Measurements from ENCODE around the gene FLAD1.

FLAD1 gene

GRCh38 chr1:155022136-155022926, 39.2 kb downstream of the FLAD1 start:
- Histone ChIP-seq H3K36me3 (ENCODE audit: insufficient read depth, low read length) (no peaks in the 10 kb centered on the region), H2AFZ (ENCODE audit: low read length, unreplicated experiment) (no peak overlapping the region), H3K27me3 (ENCODE audit: insufficient read depth, low read length) (no peaks in the 10 kb centered on the region), H3K4me3 (ENCODE audit: low read depth, low read length) (no peak overlapping the region), H3K27ac (ENCODE audit: low read depth, low read length) (no peak overlapping the region), H3K4me1 (ENCODE audit: control insufficient read depth, insufficient read depth, low read length, unreplicated experiment) (peaks cover 30% of the 10 kb centered on the region), H3K79me2 (ENCODE audit: control insufficient read depth, insufficient read depth, low read length, unreplicated experiment) (no peaks in the 10 kb centered on the region)

DNA sequence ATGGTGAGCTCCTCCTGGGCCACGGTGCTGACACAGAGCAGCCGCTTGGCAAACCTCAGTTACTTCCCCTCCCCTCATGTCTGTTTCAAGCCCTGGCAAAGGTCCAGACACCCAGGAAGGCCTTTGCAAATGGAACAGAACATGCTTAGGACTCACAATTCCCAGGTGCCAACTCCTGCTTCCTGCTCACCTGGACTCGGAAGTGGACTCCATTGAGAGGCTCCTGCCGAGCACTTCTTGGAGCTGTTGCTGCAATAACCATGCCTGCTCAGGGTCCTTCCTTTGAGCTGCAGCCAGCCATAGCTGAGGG, 39.7 kb downstream of the FLAD1 start:
- H3K4me3 ChIP-seq (ENCODE audit: low read depth, low read length), result no peak overlapping the region
- H3K36me3 ChIP-seq (ENCODE audit: insufficient read depth, low read length), result no peaks in the 10 kb centered on the region
- H2AFZ ChIP-seq (ENCODE audit: low read length, unreplicated experiment), result no peak overlapping the region
- H3K79me2 ChIP-seq (ENCODE audit: control insufficient read depth, insufficient read depth, low read length, unreplicated experiment), result no peaks in the 10 kb centered on the region
- peaks cover 26% of the 10 kb centered on the region for H3K4me1 ChIP-seq (ENCODE audit: control insufficient read depth, insufficient read depth, low read length, unreplicated experiment)
- no peak overlapping the region for H3K27ac ChIP-seq (ENCODE audit: low read depth, low read length)
- no peaks in the 10 kb centered on the region for H3K27me3 ChIP-seq (ENCODE audit: insufficient read depth, low read length)

DNA sequence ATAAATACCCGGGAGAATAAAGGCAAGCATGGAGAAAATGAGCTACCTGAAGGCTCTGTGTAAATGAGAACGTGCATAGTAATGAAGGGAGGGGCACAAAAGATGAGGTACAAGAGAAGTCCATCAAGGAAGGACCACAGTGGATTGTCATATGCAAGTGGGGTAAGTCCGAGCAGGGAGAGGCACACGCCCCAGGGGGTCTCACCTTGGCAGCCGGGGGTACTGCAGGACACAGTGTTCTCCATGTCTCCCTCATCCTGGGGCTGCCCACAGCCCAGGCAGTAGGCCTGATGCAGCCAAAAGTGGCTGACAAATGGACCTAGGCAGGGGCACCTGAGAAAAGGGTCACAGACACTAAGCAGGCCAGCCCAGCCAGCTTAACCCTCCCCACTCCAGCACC, 40.5 kb downstream of the FLAD1 start:
- H2AFZ ChIP-seq (ENCODE audit: low read length, unreplicated experiment), result no peak overlapping the region
- H3K36me3 ChIP-seq (ENCODE audit: insufficient read depth, low read length), result no peaks in the 10 kb centered on the region
- no peaks in the 10 kb centered on the region for H3K79me2 ChIP-seq (ENCODE audit: control insufficient read depth, insufficient read depth, low read length, unreplicated experiment)
- H3K4me3 ChIP-seq (ENCODE audit: low read depth, low read length), result no peak overlapping the region
- H3K27me3 ChIP-seq (ENCODE audit: insufficient read depth, low read length), result no peaks in the 10 kb centered on the region
- H3K27ac ChIP-seq (ENCODE audit: low read depth, low read length), result no peak overlapping the region
- H3K4me1 ChIP-seq (ENCODE audit: control insufficient read depth, insufficient read depth, low read length, unreplicated experiment), result peaks cover 19% of the 10 kb centered on the region

DNA sequence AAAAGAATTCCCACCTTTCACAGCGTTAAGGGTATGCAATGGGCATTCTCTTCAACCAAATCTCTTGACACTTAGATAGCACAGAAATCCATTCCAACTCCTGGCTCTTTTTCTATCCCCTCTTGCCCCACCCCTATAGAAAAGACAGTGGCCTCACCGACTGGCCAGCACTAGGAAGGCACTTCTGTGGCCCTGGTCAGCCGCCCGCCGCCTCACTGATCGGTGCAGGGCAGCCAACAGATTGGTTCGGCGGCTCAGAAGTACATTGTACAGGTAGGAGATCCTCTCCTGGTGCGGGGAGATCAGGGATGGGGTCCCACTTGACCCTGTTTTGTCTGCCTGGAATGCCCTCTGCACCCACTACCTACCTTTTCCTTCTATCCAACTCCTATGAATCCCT, 41.2 kb downstream of the FLAD1 start:
- no peak overlapping the region for H3K27ac ChIP-seq (ENCODE audit: low read depth, low read length)
- H3K36me3 ChIP-seq (ENCODE audit: insufficient read depth, low read length), result no peaks in the 10 kb centered on the region
- no peaks in the 10 kb centered on the region for H3K79me2 ChIP-seq (ENCODE audit: control insufficient read depth, insufficient read depth, low read length, unreplicated experiment)
- peaks cover 13% of the 10 kb centered on the region for H3K4me1 ChIP-seq (ENCODE audit: control insufficient read depth, insufficient read depth, low read length, unreplicated experiment)
- H2AFZ ChIP-seq (ENCODE audit: low read length, unreplicated experiment), result no peak overlapping the region
- no peaks in the 10 kb centered on the region for H3K27me3 ChIP-seq (ENCODE audit: insufficient read depth, low read length)
- no peak overlapping the region for H3K4me3 ChIP-seq (ENCODE audit: low read depth, low read length)

DNA sequence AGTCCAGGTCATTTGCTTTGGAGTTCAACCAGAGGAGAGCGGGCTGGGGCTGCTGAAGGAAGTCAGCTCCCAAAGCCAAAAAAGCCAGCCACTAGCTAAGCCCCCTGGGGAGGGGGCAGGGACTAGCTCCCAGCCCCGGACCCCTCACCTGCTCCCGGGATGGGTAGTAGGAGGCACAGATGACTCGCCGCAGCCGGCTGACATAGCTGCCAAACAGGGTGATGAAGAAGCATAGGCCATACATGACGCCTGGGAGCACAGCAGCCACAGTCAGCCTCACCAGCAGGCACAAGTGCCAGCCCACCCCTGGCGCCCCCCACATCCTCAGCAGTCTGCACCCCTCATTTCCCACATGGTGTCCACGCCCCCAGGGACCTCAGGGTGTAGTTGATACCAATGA, 43.0 kb downstream of the FLAD1 start:
- Histone ChIP-seq H3K36me3 (ENCODE audit: insufficient read depth, low read length) (no peaks in the 10 kb centered on the region), H3K79me2 (ENCODE audit: control insufficient read depth, insufficient read depth, low read length, unreplicated experiment) (no peaks in the 10 kb centered on the region), H3K4me3 (ENCODE audit: low read depth, low read length) (no peak overlapping the region), H3K27ac (ENCODE audit: low read depth, low read length) (no peak overlapping the region), H3K4me1 (ENCODE audit: control insufficient read depth, insufficient read depth, low read length, unreplicated experiment) (peaks cover 13% of the 10 kb centered on the region), H2AFZ (ENCODE audit: low read length, unreplicated experiment) (no peak overlapping the region), H3K27me3 (ENCODE audit: insufficient read depth, low read length) (no peaks in the 10 kb centered on the region)

DNA sequence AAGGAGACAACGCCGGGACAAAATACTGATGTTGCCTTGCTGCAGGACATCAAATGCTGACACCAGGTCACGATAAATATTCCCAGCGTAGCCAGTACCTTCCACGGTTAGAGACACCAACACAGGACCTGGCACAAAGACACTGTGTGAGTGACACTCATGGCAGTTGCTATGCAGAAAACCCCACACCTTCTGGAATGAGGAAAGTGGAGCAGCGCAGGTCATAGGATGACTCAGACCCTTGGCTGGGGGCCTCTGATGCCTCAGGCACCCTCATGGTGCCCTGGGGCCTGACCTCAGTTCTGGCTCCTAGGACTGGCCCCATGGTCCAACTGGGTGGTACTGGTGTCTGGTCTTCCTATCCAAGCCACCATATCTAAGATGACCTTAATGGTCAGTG, 43.4 kb downstream of the FLAD1 start:
- Histone ChIP-seq H2AFZ (ENCODE audit: low read length, unreplicated experiment) (no peak overlapping the region), H3K27ac (ENCODE audit: low read depth, low read length) (no peak overlapping the region), H3K27me3 (ENCODE audit: insufficient read depth, low read length) (no peaks in the 10 kb centered on the region), H3K4me1 (ENCODE audit: control insufficient read depth, insufficient read depth, low read length, unreplicated experiment) (peaks cover 13% of the 10 kb centered on the region), H3K79me2 (ENCODE audit: control insufficient read depth, insufficient read depth, low read length, unreplicated experiment) (no peaks in the 10 kb centered on the region), H3K4me3 (ENCODE audit: low read depth, low read length) (no peak overlapping the region), H3K36me3 (ENCODE audit: insufficient read depth, low read length) (no peaks in the 10 kb centered on the region)

DNA sequence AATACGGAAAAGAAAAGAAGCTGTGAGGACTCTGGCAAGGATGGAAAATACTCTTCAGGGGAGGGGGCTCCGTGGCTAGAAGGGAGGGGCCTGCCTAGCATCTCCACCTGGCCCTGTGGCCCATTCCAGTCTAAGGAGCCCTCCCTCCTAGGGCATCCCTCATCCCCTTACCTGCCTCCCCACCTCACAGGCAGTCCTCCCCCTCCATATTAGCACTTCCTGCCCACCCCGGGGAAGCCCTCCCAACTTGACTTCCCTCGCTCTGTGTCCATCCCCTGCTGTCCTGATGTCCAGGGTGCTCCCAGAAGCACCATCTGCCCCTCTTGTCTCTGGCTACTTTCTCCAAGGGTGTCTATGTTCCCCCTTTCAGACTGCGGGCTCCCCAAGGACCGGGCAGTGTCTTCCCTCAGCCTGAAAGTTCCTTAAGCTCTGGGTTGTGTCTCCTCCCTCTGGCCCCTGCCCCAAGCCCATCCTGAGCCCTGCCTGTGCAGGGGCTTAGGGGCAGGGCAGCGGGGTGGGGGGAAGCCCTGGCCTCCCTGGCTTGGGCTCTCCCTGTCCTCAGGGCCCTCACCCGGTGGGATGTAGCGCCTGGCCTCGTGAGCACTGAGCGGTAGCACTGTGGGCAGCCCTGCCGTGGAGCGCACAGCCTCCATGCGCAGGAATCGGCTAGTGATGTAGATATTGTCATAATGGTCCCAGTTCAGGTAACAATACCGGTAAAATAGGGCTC, 46.5 kb downstream of the FLAD1 start:
- H2AFZ ChIP-seq (ENCODE audit: low read length, unreplicated experiment), result no peak overlapping the region
- H3K79me2 ChIP-seq (ENCODE audit: control insufficient read depth, insufficient read depth, low read length, unreplicated experiment), result no peaks in the 10 kb centered on the region
- H3K27ac ChIP-seq (ENCODE audit: low read depth, low read length), result no peak overlapping the region
- H3K27me3 ChIP-seq (ENCODE audit: insufficient read depth, low read length), result no peaks in the 10 kb centered on the region
- peaks cover 11% of the 10 kb centered on the region for H3K4me1 ChIP-seq (ENCODE audit: control insufficient read depth, insufficient read depth, low read length, unreplicated experiment)
- H3K4me3 ChIP-seq (ENCODE audit: low read depth, low read length), result no peak overlapping the region
- no peaks in the 10 kb centered on the region for H3K36me3 ChIP-seq (ENCODE audit: insufficient read depth, low read length)

GRCh38 chr1:155030243-155030795, 47.2 kb downstream of the FLAD1 start:
- H3K27ac ChIP-seq (ENCODE audit: low read depth, low read length), result no peak overlapping the region
- no peak overlapping the region for H2AFZ ChIP-seq (ENCODE audit: low read length, unreplicated experiment)
- H3K79me2 ChIP-seq (ENCODE audit: control insufficient read depth, insufficient read depth, low read length, unreplicated experiment), result no peaks in the 10 kb centered on the region
- no peaks in the 10 kb centered on the region for H3K27me3 ChIP-seq (ENCODE audit: insufficient read depth, low read length)
- no peak overlapping the region for H3K4me3 ChIP-seq (ENCODE audit: low read depth, low read length)
- H3K4me1 ChIP-seq (ENCODE audit: control insufficient read depth, insufficient read depth, low read length, unreplicated experiment), result peaks cover 11% of the 10 kb centered on the region
- H3K36me3 ChIP-seq (ENCODE audit: insufficient read depth, low read length), result no peaks in the 10 kb centered on the region

DNA sequence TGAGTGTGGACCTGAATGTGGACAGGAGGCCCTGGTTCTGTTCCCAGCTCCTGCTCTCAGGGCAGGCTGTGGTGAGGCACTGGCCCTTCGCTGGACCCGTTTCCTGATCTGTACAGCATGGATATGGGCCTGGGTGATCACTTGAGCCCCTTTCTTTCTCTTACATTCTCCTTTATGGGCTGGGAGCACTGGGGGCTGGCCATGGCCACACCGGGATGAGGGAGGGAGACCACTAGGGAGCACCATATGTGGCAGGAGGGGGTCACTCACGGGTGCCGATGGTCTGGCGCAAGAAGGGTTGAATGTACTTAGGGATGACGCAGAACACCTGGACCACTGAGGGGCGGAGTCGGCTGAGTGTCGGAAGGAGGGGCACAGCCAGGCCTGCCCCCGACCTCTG, 47.8 kb downstream of the FLAD1 start:
- Histone ChIP-seq H3K79me2 (ENCODE audit: control insufficient read depth, insufficient read depth, low read length, unreplicated experiment) (no peaks in the 10 kb centered on the region), H3K4me3 (ENCODE audit: low read depth, low read length) (no peak overlapping the region), H3K27ac (ENCODE audit: low read depth, low read length) (no peak overlapping the region), H3K36me3 (ENCODE audit: insufficient read depth, low read length) (no peaks in the 10 kb centered on the region), H3K27me3 (ENCODE audit: insufficient read depth, low read length) (no peaks in the 10 kb centered on the region), H3K4me1 (ENCODE audit: control insufficient read depth, insufficient read depth, low read length, unreplicated experiment) (peaks cover 10% of the 10 kb centered on the region), H2AFZ (ENCODE audit: low read length, unreplicated experiment) (no peak overlapping the region)

DNA sequence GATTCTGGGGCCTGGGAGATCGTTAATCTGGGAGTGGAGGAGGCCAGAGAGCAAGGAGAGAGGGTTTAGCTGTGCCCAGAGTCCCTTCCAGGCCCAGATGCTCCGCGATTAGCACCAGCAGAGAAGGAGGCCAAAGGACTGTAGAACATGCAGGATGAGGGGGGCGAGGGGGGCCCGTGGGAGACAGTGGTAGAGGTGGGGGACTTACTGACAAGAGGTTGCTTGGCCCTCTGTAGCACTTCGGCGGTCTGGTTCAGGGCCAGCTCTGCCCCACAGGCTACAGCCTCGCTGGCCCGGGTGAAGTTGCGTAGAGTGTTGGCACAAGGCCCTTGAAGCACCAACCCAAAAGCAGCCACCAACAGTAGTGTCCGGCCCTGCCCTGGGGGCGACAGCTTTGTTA, 49.7 kb downstream of the FLAD1 start:
- no peaks in the 10 kb centered on the region for H3K36me3 ChIP-seq (ENCODE audit: insufficient read depth, low read length)
- no peak overlapping the region for H2AFZ ChIP-seq (ENCODE audit: low read length, unreplicated experiment)
- H3K4me1 ChIP-seq (ENCODE audit: control insufficient read depth, insufficient read depth, low read length, unreplicated experiment), result no peaks in the 10 kb centered on the region
- no peaks in the 10 kb centered on the region for H3K79me2 ChIP-seq (ENCODE audit: control insufficient read depth, insufficient read depth, low read length, unreplicated experiment)
- no peaks in the 10 kb centered on the region for H3K27me3 ChIP-seq (ENCODE audit: insufficient read depth, low read length)
- no peak overlapping the region for H3K4me3 ChIP-seq (ENCODE audit: low read depth, low read length)
- H3K27ac ChIP-seq (ENCODE audit: low read depth, low read length), result no peak overlapping the region

- Histone ChIP-seq H3K27me3 (ENCODE audit: insufficient read depth, low read length) (no peaks in the 10 kb centered on the region), H3K79me2 (ENCODE audit: control insufficient read depth, insufficient read depth, low read length, unreplicated experiment) (no peaks in the 10 kb centered on the region), H2AFZ (ENCODE audit: low read length, unreplicated experiment) (no peak within 1 kb of the TSS), H3K36me3 (ENCODE audit: insufficient read depth, low read length) (no peaks in the 10 kb centered on the region), H3K4me1 (ENCODE audit: control insufficient read depth, insufficient read depth, low read length, unreplicated experiment) (peaks cover 3% of the 10 kb centered on the region), H3K4me3 (ENCODE audit: low read depth, low read length) (no peak within 1 kb of the TSS), H3K27ac (ENCODE audit: low read depth, low read length) (no peak within 1 kb of the TSS)
Measured at GRCh38 chr1:155033524-155033923, 50.4 kb downstream of the FLAD1 start, which contains the start of the genes DCST1 and DCST2. DCST1 (plus strand) TSS chr1:155033824; CDS start chr1:155034037, 213 bp downstream. DCST2 (minus strand) TSS chr1:155033781; CDS start chr1:155033701, 80 bp downstream.
